GM23338 (cell line): ENCODE results near the gene PEAK3.

Source experiments
- CREB1 ChIP-seq: fragments of 250-450 bp; sonication (Bioruptor Pico); IDR thresholded peaks from 2 replicates; pipeline ENCODE4 v1.5.0; 2020; ENCODE audit warnings: low read depth, mild to moderate bottlenecking, moderate library complexity
- EZH2 ChIP-seq: fragments of 200-600 bp; sonication (generic); IDR thresholded peaks from one replicate; pipeline ENCODE4 v1.8.0; 2017; ENCODE audit warnings: antibody characterized with exemption, mild to moderate bottlenecking, low read depth; ENCODE audit not compliant: unreplicated experiment
- EZH2phosphoT487 ChIP-seq: fragments of 200-600 bp; sonication (generic); IDR thresholded peaks from one replicate; pipeline ENCODE4 v1.8.1; 2018; ENCODE audit warnings: antibody characterized with exemption; ENCODE audit not compliant: unreplicated experiment
- JUNB ChIP-seq: IDR thresholded peaks from one replicate; pipeline ENCODE4 v1.6.1; 2016; ENCODE audit warnings: antibody characterized with exemption; ENCODE audit not compliant: unreplicated experiment
- NANOG ChIP-seq: IDR thresholded peaks from 2 replicates; pipeline ENCODE4 v1.6.1; 2016; ENCODE audit warnings: antibody characterized with exemption, borderline replicate concordance
- POLR2AphosphoS5 ChIP-seq: IDR thresholded peaks from 2 replicates; pipeline ENCODE4 v1.6.1; 2016; ENCODE audit warnings: antibody characterized with exemption, low read depth
- STAT1 ChIP-seq: IDR thresholded peaks from one replicate; pipeline ENCODE4 v1.6.1; 2016; ENCODE audit warnings: antibody characterized with exemption; ENCODE audit not compliant: unreplicated experiment
- ZNF114 ChIP-seq: fragments of 250-450 bp; sonication (Bioruptor Pico); IDR thresholded peaks from 2 replicates; pipeline ENCODE4 v1.5.0; 2020; ENCODE audit warnings: mild to moderate bottlenecking, moderate library complexity
- ZNF331 ChIP-seq: fragments of 250-450 bp; sonication (Bioruptor Pico); IDR thresholded peaks from 2 replicates; pipeline ENCODE4 v1.5.0; 2020; ENCODE audit warnings: low read depth, mild to moderate bottlenecking, moderate library complexity
- TF ChIP-seq, protein P1 (sequence below), 2 experiments: fragments of 200-600 bp in 1 of 2; sonication (generic) in 1 of 2; conservative IDR thresholded peaks; 2 replicates each; pipeline versions ENCODE4 v1.5.1 to v1.6.1; 2016 to 2017; ENCODE audit warnings: antibody characterized with exemption in 2 of 2, low read depth in 2 of 2, mild to moderate bottlenecking in 2 of 2, moderate library complexity in 1 of 2
- TF ChIP-seq, protein P2 (sequence below): IDR thresholded peaks from one replicate; pipeline ENCODE4 v1.6.1; 2018; ENCODE audit warnings: antibody characterized with exemption; ENCODE audit not compliant: unreplicated experiment
- TF ChIP-seq, protein P3 (sequence below): IDR thresholded peaks from 2 replicates; pipeline ENCODE4 v1.6.1; 2016; ENCODE audit warnings: antibody characterized with exemption

DNA sequence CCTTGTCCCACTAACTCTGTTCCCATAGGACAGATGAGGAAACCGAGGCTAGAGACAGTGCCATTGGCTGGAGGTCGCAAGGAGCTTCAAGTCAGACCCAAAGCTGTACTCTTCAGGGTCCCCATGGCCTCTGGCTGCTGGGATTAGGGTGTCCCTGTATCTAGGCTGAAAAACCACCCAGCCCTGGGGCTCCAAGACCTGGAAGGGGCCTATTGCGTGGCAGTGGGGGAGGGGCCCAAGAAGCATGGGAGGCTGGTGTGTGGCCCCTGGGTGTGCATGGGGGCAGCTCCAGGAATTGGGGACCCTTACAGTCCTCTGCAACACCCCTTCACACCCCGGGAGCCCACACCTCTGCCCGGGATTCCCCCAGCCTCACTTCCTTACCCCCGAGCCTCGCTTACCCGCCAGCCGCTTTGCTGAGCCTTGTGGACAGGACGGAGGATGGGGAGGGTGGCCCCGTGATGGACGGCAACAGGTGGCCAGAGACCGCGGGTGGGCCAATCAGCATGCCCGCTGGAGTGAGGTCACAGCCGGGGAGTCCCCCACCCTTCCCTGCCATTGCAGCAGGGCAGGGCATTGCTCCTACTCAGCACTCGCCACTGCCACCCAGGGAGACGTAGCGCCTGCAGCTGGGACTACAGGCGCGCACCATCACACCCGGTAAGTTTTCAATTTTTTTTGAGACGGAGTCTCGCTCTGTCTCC lies 25.8 kb downstream of the PEAK3 start, which contains the start of gene JSRP1:
- TF ChIP-seq, protein P1, sequence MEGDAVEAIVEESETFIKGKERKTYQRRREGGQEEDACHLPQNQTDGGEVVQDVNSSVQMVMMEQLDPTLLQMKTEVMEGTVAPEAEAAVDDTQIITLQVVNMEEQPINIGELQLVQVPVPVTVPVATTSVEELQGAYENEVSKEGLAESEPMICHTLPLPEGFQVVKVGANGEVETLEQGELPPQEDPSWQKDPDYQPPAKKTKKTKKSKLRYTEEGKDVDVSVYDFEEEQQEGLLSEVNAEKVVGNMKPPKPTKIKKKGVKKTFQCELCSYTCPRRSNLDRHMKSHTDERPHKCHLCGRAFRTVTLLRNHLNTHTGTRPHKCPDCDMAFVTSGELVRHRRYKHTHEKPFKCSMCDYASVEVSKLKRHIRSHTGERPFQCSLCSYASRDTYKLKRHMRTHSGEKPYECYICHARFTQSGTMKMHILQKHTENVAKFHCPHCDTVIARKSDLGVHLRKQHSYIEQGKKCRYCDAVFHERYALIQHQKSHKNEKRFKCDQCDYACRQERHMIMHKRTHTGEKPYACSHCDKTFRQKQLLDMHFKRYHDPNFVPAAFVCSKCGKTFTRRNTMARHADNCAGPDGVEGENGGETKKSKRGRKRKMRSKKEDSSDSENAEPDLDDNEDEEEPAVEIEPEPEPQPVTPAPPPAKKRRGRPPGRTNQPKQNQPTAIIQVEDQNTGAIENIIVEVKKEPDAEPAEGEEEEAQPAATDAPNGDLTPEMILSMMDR (conservative IDR thresholded peaks at IDR 0.05; ENCODE audit: low read depth in 2 of 2): no peak
- no peak for TF ChIP-seq POLR2AphosphoS5
- no peak for TF ChIP-seq EZH2
- TF ChIP-seq CREB1 (CRISPR knock-in tag): no peak
- TF ChIP-seq EZH2phosphoT487: no peak
- TF ChIP-seq, protein P2, sequence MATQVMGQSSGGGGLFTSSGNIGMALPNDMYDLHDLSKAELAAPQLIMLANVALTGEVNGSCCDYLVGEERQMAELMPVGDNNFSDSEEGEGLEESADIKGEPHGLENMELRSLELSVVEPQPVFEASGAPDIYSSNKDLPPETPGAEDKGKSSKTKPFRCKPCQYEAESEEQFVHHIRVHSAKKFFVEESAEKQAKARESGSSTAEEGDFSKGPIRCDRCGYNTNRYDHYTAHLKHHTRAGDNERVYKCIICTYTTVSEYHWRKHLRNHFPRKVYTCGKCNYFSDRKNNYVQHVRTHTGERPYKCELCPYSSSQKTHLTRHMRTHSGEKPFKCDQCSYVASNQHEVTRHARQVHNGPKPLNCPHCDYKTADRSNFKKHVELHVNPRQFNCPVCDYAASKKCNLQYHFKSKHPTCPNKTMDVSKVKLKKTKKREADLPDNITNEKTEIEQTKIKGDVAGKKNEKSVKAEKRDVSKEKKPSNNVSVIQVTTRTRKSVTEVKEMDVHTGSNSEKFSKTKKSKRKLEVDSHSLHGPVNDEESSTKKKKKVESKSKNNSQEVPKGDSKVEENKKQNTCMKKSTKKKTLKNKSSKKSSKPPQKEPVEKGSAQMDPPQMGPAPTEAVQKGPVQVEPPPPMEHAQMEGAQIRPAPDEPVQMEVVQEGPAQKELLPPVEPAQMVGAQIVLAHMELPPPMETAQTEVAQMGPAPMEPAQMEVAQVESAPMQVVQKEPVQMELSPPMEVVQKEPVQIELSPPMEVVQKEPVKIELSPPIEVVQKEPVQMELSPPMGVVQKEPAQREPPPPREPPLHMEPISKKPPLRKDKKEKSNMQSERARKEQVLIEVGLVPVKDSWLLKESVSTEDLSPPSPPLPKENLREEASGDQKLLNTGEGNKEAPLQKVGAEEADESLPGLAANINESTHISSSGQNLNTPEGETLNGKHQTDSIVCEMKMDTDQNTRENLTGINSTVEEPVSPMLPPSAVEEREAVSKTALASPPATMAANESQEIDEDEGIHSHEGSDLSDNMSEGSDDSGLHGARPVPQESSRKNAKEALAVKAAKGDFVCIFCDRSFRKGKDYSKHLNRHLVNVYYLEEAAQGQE: no peak
- TF ChIP-seq NANOG: no peak
- TF ChIP-seq JUNB: no peak
- no peak for TF ChIP-seq STAT1
- TF ChIP-seq ZNF114: no peak
- no peak for TF ChIP-seq ZNF331
- TF ChIP-seq, protein P3, sequence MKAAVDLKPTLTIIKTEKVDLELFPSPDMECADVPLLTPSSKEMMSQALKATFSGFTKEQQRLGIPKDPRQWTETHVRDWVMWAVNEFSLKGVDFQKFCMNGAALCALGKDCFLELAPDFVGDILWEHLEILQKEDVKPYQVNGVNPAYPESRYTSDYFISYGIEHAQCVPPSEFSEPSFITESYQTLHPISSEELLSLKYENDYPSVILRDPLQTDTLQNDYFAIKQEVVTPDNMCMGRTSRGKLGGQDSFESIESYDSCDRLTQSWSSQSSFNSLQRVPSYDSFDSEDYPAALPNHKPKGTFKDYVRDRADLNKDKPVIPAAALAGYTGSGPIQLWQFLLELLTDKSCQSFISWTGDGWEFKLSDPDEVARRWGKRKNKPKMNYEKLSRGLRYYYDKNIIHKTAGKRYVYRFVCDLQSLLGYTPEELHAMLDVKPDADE: no peak
